ENCODE measurements around the gene PNPLA7. TPM values are rescaled to one million over a fixed set of nuclear protein-coding genes. Genes with fewer than 3 reads are reported as not detected.

PNPLA7 gene
- total and polyA plus RNA-seq, 2 of the 8 experiments (the other 6 are each of a cell fraction or from before 2014, with no cell fraction given): 0.35 to 0.47 TPM

DNA sequence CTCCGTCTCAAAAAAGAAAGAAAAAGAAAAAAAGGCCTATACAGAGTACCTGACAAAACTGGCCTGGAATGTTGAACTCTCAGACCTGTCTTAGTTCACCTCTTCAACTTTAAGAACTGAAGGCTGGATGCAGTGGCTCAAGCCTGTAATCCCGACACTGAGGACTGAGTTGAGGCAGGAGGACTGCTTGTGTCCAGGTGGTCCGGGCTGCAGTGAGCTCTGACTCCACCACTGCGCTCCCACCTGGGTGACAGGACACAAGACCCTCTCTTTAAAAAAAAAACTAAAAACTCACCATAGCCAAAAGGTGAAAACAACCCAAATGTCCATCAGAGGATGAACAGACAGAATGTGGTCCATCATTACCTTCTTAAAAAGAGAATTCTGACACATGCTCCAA is 7.9 kb upstream of the PNPLA7 start:
- Histone ChIP-seq H3K4ac (replicated peaks; ENCODE audit: insufficient read length, low read depth, low read length) (no peak overlapping the region), H2BK5ac (ENCODE audit: low read depth, low read length) (no peak overlapping the region), H2AFZ (ENCODE audit: low read length) (no peak overlapping the region), H3K79me2 (ENCODE audit: control insufficient read depth in 1 of 2, insufficient read depth in 2 of 2, low read length in 2 of 2) (no peaks in the 10 kb centered on the region), H2AK5ac (ENCODE audit: low read depth, low read length) (no peak overlapping the region), H3K4me2 (ENCODE audit: insufficient read depth in 1 of 2, low read depth in 2 of 2, low read length in 2 of 2) (no peak overlapping the region), H3K9me3 (ENCODE audit: insufficient read depth in 2 of 2, low read depth in 1 of 2, low read length in 1 of 2) (no peaks in the 10 kb centered on the region), H3K4me3 (ENCODE audit: extremely low read depth in 1 of 4, insufficient read depth in 2 of 4, low read depth in 3 of 4, low read length in 4 of 4) (no peak overlapping the region), H3K56ac (replicated peaks; ENCODE audit: insufficient read length, low read depth, low read length) (no peak overlapping the region), H4K8ac (ENCODE audit: extremely low read depth, insufficient read depth, low read length) (no peak overlapping the region), H2BK120ac (replicated peaks; ENCODE audit: low read depth, low read length) (no peak overlapping the region), H3K79me1 (ENCODE audit: low read depth, low read length) (no peaks in the 10 kb centered on the region), H3K23me2 (ENCODE audit: low read depth, low read length) (no peaks in the 10 kb centered on the region), H2BK12ac (ENCODE audit: low read depth, low read length) (no peak overlapping the region), H2BK20ac (ENCODE audit: low read length) (no peak overlapping the region), H2BK15ac (ENCODE audit: low read length) (no peak overlapping the region), H4K91ac (replicated peaks; ENCODE audit: insufficient read length, low read length) (no peak overlapping the region), H3K9ac (replicated peaks in 1 of 4; ENCODE audit: extremely low read depth in 1 of 4, low read depth in 3 of 4, low read length in 3 of 4) (no peak overlapping the region), H3K27me3 (replicated peaks in 1 of 4; ENCODE audit: control insufficient read depth in 3 of 4, extremely low read depth in 1 of 4, insufficient read depth in 3 of 4, low read length in 3 of 4) (no peaks in the 10 kb centered on the region), H3K4me1 (replicated peaks in 1 of 4; ENCODE audit: control insufficient read depth in 3 of 4, insufficient read depth in 4 of 4, low read length in 3 of 4) (no peaks in the 10 kb centered on the region), H4K5ac (ENCODE audit: insufficient read length, low read depth, low read length) (no peak overlapping the region), H3K18ac (ENCODE audit: extremely low read depth, low read length) (no peak overlapping the region), H3K36me3 (ENCODE audit: control insufficient read depth in 2 of 4, insufficient read depth in 4 of 4, low read length in 3 of 4) (peaks cover 10 to 37% (median 16%) of the 10 kb centered on the region in 4 experiments; a peak in 6 of 8 replicates), H3K23ac (ENCODE audit: insufficient read length) (no peak overlapping the region), H4K20me1 (replicated peaks in 1 of 2; ENCODE audit: control insufficient read depth in 1 of 2, insufficient read depth in 2 of 2, low read length in 2 of 2) (peaks cover 3 to 5% of the 10 kb centered on the region in 2 experiments), H3K27ac (ENCODE audit: low read depth, low read length) (no peak overlapping the region), H3K14ac (ENCODE audit: insufficient read length) (no peak overlapping the region)
- ChIA-PET CTCF (ENCODE audit: partially characterized antibody) (interaction anchor here (0.6 to 4.3 kb wide), 9 partner anchors 16 to 214 kb away, joined by 3 to 21 read pairs (median 3); no protein-coding TSS in a partner anchor), POLR2A (ENCODE audit: partially characterized antibody) (interaction anchor here (1.2 kb wide), 2 partner anchors 12 to 35 kb away, joined by 3 to 4 read pairs; no protein-coding TSS in a partner anchor)
- DNase-seq (ENCODE audit: low read depth in 1 of 2, low spot score in 2 of 2) (no peak), FAIRE-seq (no peak)
- 93% methylated on average over 4 of the region's 4 CpGs; no CpG with 5 or more reads in 1 of the 2 experiments for WGBS, 2 experiments (ENCODE audit: extremely low coverage in 1 of 2, insufficient coverage in 1 of 2, insufficient read length in 1 of 2, insufficient replicate concordance in 2 of 2, low coverage in 1 of 2, low lambda C conversion rate in 2 of 2, missing lambda C conversion rate in 1 of 2)
- no peak for TF ChIP-seq TAF1 (IDR thresholded peaks at IDR 0.05; ENCODE audit: low read depth, low read length)
- no peak for TF ChIP-seq CBX8 (IDR thresholded peaks at IDR 0.05; ENCODE audit: borderline replicate concordance, low read depth, low read length)
- TF ChIP-seq GABPA (IDR thresholded peaks at IDR 0.05; ENCODE audit: borderline replicate concordance, insufficient read depth, low read length): no peak
- no peak for TF ChIP-seq KDM4A (IDR thresholded peaks at IDR 0.05; ENCODE audit: low read depth, low read length, severe bottlenecking)

Measured in H1 (cell line).